ENCODE measurements around the gene ATP2A3. TPM values are rescaled to one million over a fixed set of nuclear protein-coding genes. Genes with fewer than 3 reads are reported as not detected.

The ATP2A3 gene
- total RNA-seq, 1 donor from 2014 or later: 541 TPM

- Mint-ChIP-seq H3K27ac (peak overlapping the region; percentile 71), H3K9me3 (no peaks in the 10 kb centered on the region), H3K4me1 (peaks cover 53% of the 10 kb centered on the region), H3K4me3 (peak overlapping the region; percentile 68), H3K27me3 (no peaks in the 10 kb centered on the region), H3K36me3 (ENCODE audit: low read depth) (no peaks in the 10 kb centered on the region)
- no peak for DNase-seq
- ATAC-seq (ENCODE audit: low read depth): no peak
- TF ChIP-seq CTCF (IDR thresholded peaks at IDR 0.05): no peak
- CTCF ChIA-PET: no interaction called here
- POLR2A ChIA-PET: interaction anchor here (0.6 to 3.1 kb wide), 8 partner anchors 8 to 61 kb away, joined by 3 to 38 read pairs (median 4); partner anchors contain the start of gene P2RX1
- intact Hi-C loops (cut with micrococcal nuclease): loop anchor here (1.0 kb wide), 1 partner anchor 12 kb away; no protein-coding TSS in a partner anchor
Measured at GRCh38 chr17:3972931-3973330, 8.7 kb upstream of the ATP2A3 start.

- Mint-ChIP-seq H3K36me3 (ENCODE audit: low read depth) (no peaks in the 10 kb centered on the region), H3K4me3 (peak overlapping the region; percentile 68), H3K27ac (peak overlapping the region; percentile 71), H3K9me3 (no peaks in the 10 kb centered on the region), H3K4me1 (peaks cover 59% of the 10 kb centered on the region), H3K27me3 (no peaks in the 10 kb centered on the region)
- intact Hi-C loops (cut with micrococcal nuclease): loop anchor here (1.0 kb wide), 1 partner anchor 11 kb away; no protein-coding TSS in a partner anchor
- TF ChIP-seq CTCF (IDR thresholded peaks at IDR 0.05): no peak
- DNase-seq: peak; percentile 52
- ChIA-PET POLR2A (interaction anchor here (0.6 to 3.1 kb wide), 6 partner anchors 11 to 61 kb away, joined by 3 to 38 read pairs (median 6); partner anchors contain the start of gene P2RX1), CTCF (no interaction called here)
- ATAC-seq (ENCODE audit: low read depth): peak; percentile 70
Measured at GRCh38 chr17:3972281-3972731, 8.1 kb upstream of the ATP2A3 start.

- CTCF ChIA-PET: interaction anchor here (1.1 kb wide), 1 partner anchor 34 kb away, joined by 3 read pairs; no protein-coding TSS in a partner anchor
- intact Hi-C loops (cut with micrococcal nuclease): no loop called here
Measured at GRCh38 chr17:3970668-3971067, 6.4 kb upstream of the ATP2A3 start.

GRCh38 chr17:3969963-3970362, 5.7 kb upstream of the ATP2A3 start:
- intact Hi-C loops (cut with micrococcal nuclease): loop anchor here (5.0 kb wide), 1 partner anchor 1568 kb away; the partner anchor contains the start of gene MNT
- H3K36me3 Mint-ChIP-seq (ENCODE audit: low read depth): no peaks in the 10 kb centered on the region
- H3K27me3 Mint-ChIP-seq: no peaks in the 10 kb centered on the region
- ChIA-PET CTCF (interaction anchor here (1.1 kb wide), 1 partner anchor 35 kb away, joined by 3 read pairs; no protein-coding TSS in a partner anchor), POLR2A (interaction anchor here (0.7 kb wide), 1 partner anchor 9 kb away, joined by 4 read pairs; no protein-coding TSS in a partner anchor)
- ATAC-seq (ENCODE audit: low read depth) (no peak), DNase-seq (no peak)
- TF ChIP-seq CTCF (IDR thresholded peaks at IDR 0.05): no peak
- no peak overlapping the region for H3K27ac Mint-ChIP-seq
- no peak overlapping the region for H3K4me3 Mint-ChIP-seq
- H3K4me1 Mint-ChIP-seq: peaks cover 81% of the 10 kb centered on the region
- no peaks in the 10 kb centered on the region for H3K9me3 Mint-ChIP-seq

More at GRCh38 chr17:3970668-3971067, 6.4 kb upstream of the ATP2A3 start:
- Mint-ChIP-seq H3K9me3 (no peaks in the 10 kb centered on the region), H3K27me3 (no peaks in the 10 kb centered on the region), H3K4me3 (no peak overlapping the region), H3K4me1 (peaks cover 74% of the 10 kb centered on the region), H3K27ac (peak overlapping the region; percentile 50), H3K36me3 (ENCODE audit: low read depth) (no peaks in the 10 kb centered on the region)
- no peak for TF ChIP-seq CTCF (IDR thresholded peaks at IDR 0.05)
- no peak for ATAC-seq (ENCODE audit: low read depth)
- DNase-seq: no peak
- POLR2A ChIA-PET: interaction anchor here (0.7 kb wide), 1 partner anchor 9 kb away, joined by 4 read pairs; no protein-coding TSS in a partner anchor

GRCh38 chr17:3968886-3969524, 4.8 kb upstream of the ATP2A3 start:
- CTCF ChIA-PET: no interaction called here
- DNase-seq (no peak), ATAC-seq (ENCODE audit: low read depth) (no peak)
- Mint-ChIP-seq H3K27ac (peak overlapping the region; percentile 60), H3K9me3 (no peaks in the 10 kb centered on the region), H3K4me3 (peak overlapping the region; percentile 41), H3K36me3 (ENCODE audit: low read depth) (peaks cover 2% of the 10 kb centered on the region), H3K4me1 (peaks cover 76% of the 10 kb centered on the region), H3K27me3 (no peaks in the 10 kb centered on the region)
- POLR2A ChIA-PET: interaction anchor here (0.7 to 1.2 kb wide), 2 partner anchors 28 to 333 kb away, joined by 3 to 4 read pairs; partner anchors contain the start of gene SHPK
- no peak for TF ChIP-seq CTCF (IDR thresholded peaks at IDR 0.05)
- intact Hi-C loops (cut with micrococcal nuclease): loop anchor here (5.0 kb wide), 1 partner anchor 1567 kb away; the partner anchor contains the start of gene MNT
